IMR-90 (cell line): ENCODE results near the gene TFAM. TPM values are rescaled to one million over a fixed set of nuclear protein-coding genes. Genes with fewer than 3 reads are reported as not detected.
"Not testable (repeated sequence)": the region's sequence is repeated elsewhere in the genome, so short reads cannot be mapped to it uniquely, and the experiment has no call there.

ENCODE experiments used
- ATAC-seq: fragments of 200-7000 bp; cut with Tn5 transposase; 2 replicates; pipeline ENCODE4 v1.9.1; 2020; ENCODE audit warnings: low read depth, mild to moderate bottlenecking, moderate library complexity
- BruUV-seq: library from RNA; stranded (reverse); fragments of 400-500 nt; replicated peaks from 2 replicates; lab custom pipeline; 2021; lab: Mats Ljungman, UMichigan
- CTCF ChIA-PET: fragments of 300-600 bp; formaldehyde crosslinking; extraction: SDS; loops from one replicate; lab custom pipeline; 2021; ENCODE audit warnings: antibody characterized with exemption; lab: Yijun Ruan, JAX
- POLR2A ChIA-PET: fragments of 300-600 bp; sonication (Branson Sonifier 250); formaldehyde crosslinking; loops from one replicate; lab custom pipeline; 2022; ENCODE audit warnings: antibody characterized with exemption; ENCODE audit not compliant: unreplicated experiment; lab: Charles Lee
- DNase-seq: peaks from one replicate; pipeline ENCODE4 v3.0.0; 2013
- H2AFZ ChIP-seq: replicated peaks from 2 replicates; pipeline ENCODE3; 2013; ENCODE audit warnings: low read length, mild to moderate bottlenecking; ENCODE audit not compliant: poor library complexity
- H2AK5ac ChIP-seq: 2 replicates; pipeline ENCODE4 v1.6.1; 2013; ENCODE audit warnings: low read depth, low read length, inconsistent platforms
- H2AK9ac ChIP-seq: replicated peaks from 2 replicates; pipeline ENCODE3; 2013; ENCODE audit warnings: mild to moderate bottlenecking, low read depth, low read length, moderate library complexity; ENCODE audit not compliant: poor library complexity
- H2BK120ac ChIP-seq: 2 replicates; pipeline ENCODE4 v1.6.1; 2013; ENCODE audit warnings: low read depth, low read length, inconsistent platforms
- H2BK15ac ChIP-seq: 3 replicates; pipeline ENCODE4 v1.6.1; 2013; ENCODE audit warnings: low read depth, low read length, inconsistent platforms
- H2BK20ac ChIP-seq: 2 replicates; pipeline ENCODE4 v1.6.1; 2013; ENCODE audit warnings: low read depth, mild to moderate bottlenecking, inconsistent platforms, low read length, moderate library complexity
- H2BK5ac ChIP-seq: 2 replicates; pipeline ENCODE4 v1.6.1; 2013; ENCODE audit warnings: mild to moderate bottlenecking, low read depth, low read length, inconsistent platforms; ENCODE audit not compliant: poor library complexity, severe bottlenecking
- H3K14ac ChIP-seq: replicated peaks from 2 replicates; pipeline ENCODE4 v1.6.1; 2013; ENCODE audit warnings: low read depth, low read length, inconsistent platforms
- H3K18ac ChIP-seq: 2 replicates; pipeline ENCODE4 v1.6.1; 2013; ENCODE audit warnings: low read depth, low read length, control low read depth
- H3K23ac ChIP-seq: 2 replicates; pipeline ENCODE4 v1.6.1; 2013; ENCODE audit warnings: low read depth, low read length, inconsistent platforms
- H3K27ac ChIP-seq: 2 replicates; pipeline ENCODE4 v1.5.1; 2013; ENCODE audit warnings: mild to moderate bottlenecking, control low read depth, low read length; ENCODE audit not compliant: insufficient read depth
- H3K27me3 ChIP-seq: 2 replicates; pipeline ENCODE4 v1.6.1; 2013; ENCODE audit warnings: low read length; ENCODE audit not compliant: control insufficient read depth, insufficient read depth
- H3K36me3 ChIP-seq: 2 replicates; pipeline ENCODE4 v1.6.1; 2013; ENCODE audit warnings: low read length, mixed read lengths; ENCODE audit not compliant: control insufficient read depth, insufficient read depth
- H3K4ac ChIP-seq: 2 replicates; pipeline ENCODE4 v1.6.1; 2013; ENCODE audit warnings: low read depth, low read length, inconsistent platforms
- H3K4me1 ChIP-seq: 2 replicates; pipeline ENCODE4 v1.6.1; 2013; ENCODE audit warnings: low read length, mixed read lengths; ENCODE audit not compliant: control insufficient read depth, insufficient read depth
- H3K4me2 ChIP-seq: 2 replicates; pipeline ENCODE4 v1.6.1; 2013; ENCODE audit warnings: low read depth, mild to moderate bottlenecking, control low read depth, low read length, moderate library complexity
- H3K4me3 ChIP-seq: 2 replicates; pipeline ENCODE4 v1.5.1; 2013; ENCODE audit warnings: low read depth, mild to moderate bottlenecking, control low read depth, low read length, moderate library complexity; ENCODE audit not compliant: insufficient read depth
- H3K56ac ChIP-seq: 2 replicates; pipeline ENCODE4 v1.6.1; 2013; ENCODE audit warnings: low read length, inconsistent platforms; ENCODE audit not compliant: insufficient read depth; ENCODE audit errors: extremely low read depth
- H3K79me1 ChIP-seq, 2 experiments: 2 replicates each; pipeline ENCODE4 v1.6.1; 2013; ENCODE audit warnings: low read length in 2 of 2, inconsistent platforms in 1 of 2, low read depth in 1 of 2
- H3K9ac ChIP-seq: 2 replicates; pipeline ENCODE4 v1.6.1; 2013; ENCODE audit warnings: low read depth, low read length, control low read depth
- H3K9me1 ChIP-seq: 2 replicates; pipeline ENCODE4 v1.6.1; 2013; ENCODE audit warnings: low read length, inconsistent platforms; ENCODE audit not compliant: insufficient read depth
- H3K9me3 ChIP-seq: 2 replicates; pipeline ENCODE4 v1.6.1; 2013; ENCODE audit warnings: low read length; ENCODE audit not compliant: control insufficient read depth, insufficient read depth
- H4K20me1 ChIP-seq: 2 replicates; pipeline ENCODE4 v1.6.1; 2013; ENCODE audit warnings: low read length, inconsistent platforms; ENCODE audit not compliant: insufficient read depth
- H4K5ac ChIP-seq: 2 replicates; pipeline ENCODE4 v1.6.1; 2013; ENCODE audit warnings: mild to moderate bottlenecking, low read depth, low read length, control low read depth
- H4K8ac ChIP-seq, 2 experiments: 2 replicates each; pipeline ENCODE4 v1.6.1; 2013; ENCODE audit warnings: low read depth in 2 of 2, low read length in 2 of 2, control low read depth in 1 of 2, inconsistent platforms in 1 of 2
- H4K91ac ChIP-seq: 2 replicates; pipeline ENCODE4 v1.6.1; 2013; ENCODE audit warnings: low read depth, low read length, inconsistent platforms; ENCODE audit not compliant: insufficient read depth
- NFE2L2 ChIP-seq: fragments of 150-350 bp; IDR thresholded peaks from 2 replicates; pipeline ENCODE4 v1.6.1; 2016; ENCODE audit warnings: low read depth, mild to moderate bottlenecking, low read length
- WGBS, 2 experiments: methylation state at CpG; one replicate each; pipeline versions ENCODE4 v1.1.5 to v1.1.7; 2013; ENCODE audit warnings: missing lambda C conversion rate in 2 of 2; ENCODE audit not compliant: insufficient read length in 1 of 2; ENCODE audit errors: extremely low coverage in 2 of 2; 5-methylcytosine and 5-hydroxymethylcytosine counted together
- dilution Hi-C: fragments of 300-500 bp; cut with HindIII; formaldehyde crosslinking; loops from one replicate; pipeline ENCODE4 v1.14.3; 2018; ENCODE audit warnings: low sequenced_read_pairs; ENCODE audit not compliant: unreplicated experiment
- in situ Hi-C: fragments of 300-500 bp; cut with MboI; formaldehyde crosslinking; loops from 3 replicates; pipeline ENCODE4 v1.14.3; 2019; ENCODE audit warnings: low sequenced_read_pairs, inconsistent platforms, mixed read lengths
- intact Hi-C: fragments of 100-400 bp; cut with micrococcal nuclease; formaldehyde crosslinking; loops from 2 replicates; pipeline ENCODE4 v1.10.0; 2022
- polyA plus RNA-seq, 3 experiments: library from polyadenylated mRNA; depleted of rRNA; stranded (reverse); fragments of >200 nt; gene quantifications; 2 replicates each; pipeline ENCODE4 v1.2.3, GENCODE V29; 2012; ENCODE audit warnings: low replicate concordance in 1 of 3
- total RNA-seq: library from RNA; depleted of rRNA; stranded (reverse); fragments of >200 nt; gene quantifications from 2 replicates; pipeline ENCODE4 v1.2.3, GENCODE V29; 2012

The TFAM gene
- total and polyA plus RNA-seq, 2 of the 4 experiments (the other 2 are of a cell fraction) = 7.6 to 16.7 TPM

- in situ Hi-C loops = loop anchor here (5.0 to 25.0 kb wide), 3 partner anchors 112 to 797 kb away; no protein-coding TSS in a partner anchor
Observed at GRCh38 chr10:58415757-58416156, 30.5 kb downstream of the TFAM start.

GRCh38 chr10:58417902-58418301, 32.7 kb downstream of the TFAM start:
- no CpG with 5 or more reads among the region's 2 CpGs for WGBS, 2 experiments
- dilution Hi-C loops = not testable (repeated sequence)

More at GRCh38 chr10:58415757-58416156, 30.5 kb downstream of the TFAM start:
- H2AK9ac ChIP-seq = no peak overlapping the region
- H2BK20ac ChIP-seq = peak overlapping the region; percentile 29; the same call in 1 of the 2 replicates
- H4K91ac ChIP-seq = no peak overlapping the region; the same call in 1 of the 2 replicates
- DNase-seq = no peak
- H3K18ac ChIP-seq = no peak overlapping the region
- ATAC-seq = no peak
- H2AK5ac ChIP-seq = 0 out of 2 replicates have a peak overlapping the region, but pooled peaks have one; percentile 4
- no peak overlapping the region for H2BK5ac ChIP-seq
- dilution Hi-C loops = no loop called here
- H3K27me3 ChIP-seq = no peaks in the 10 kb centered on the region
- H2BK120ac ChIP-seq = no peak overlapping the region
- no peak overlapping the region for H3K27ac ChIP-seq
- H4K20me1 ChIP-seq = no peaks in the 10 kb centered on the region
- POLR2A ChIA-PET = no interaction called here
- intact Hi-C loops = loop anchor here (2.0 kb wide), 3 partner anchors 367 to 819 kb away; no protein-coding TSS in a partner anchor
- H3K4me1 ChIP-seq = peaks cover 5% of the 10 kb centered on the region
- H3K36me3 ChIP-seq = no peaks in the 10 kb centered on the region
- no peaks in the 10 kb centered on the region for H3K9me3 ChIP-seq
- H3K4me3 ChIP-seq = no peak overlapping the region
- no peak overlapping the region for H3K4me2 ChIP-seq
- no TSS peak for BruUV-seq
- H3K4ac ChIP-seq = no peak overlapping the region
- H4K8ac ChIP-seq = no peak overlapping the region
- H3K79me1 ChIP-seq = no peaks in the 10 kb centered on the region
- H3K23ac ChIP-seq = no peak overlapping the region
- no peak overlapping the region for H3K56ac ChIP-seq
- H3K9me1 ChIP-seq = peaks cover 3% of the 10 kb centered on the region
- no peak overlapping the region for H3K9ac ChIP-seq
- H3K14ac ChIP-seq = no peak overlapping the region
- TF ChIP-seq NFE2L2 = no peak
- H4K5ac ChIP-seq = no peak overlapping the region
- no peak overlapping the region for H2AFZ ChIP-seq
- CTCF ChIA-PET = interaction anchor here (0.6 kb wide), 1 partner anchor 328 kb away, joined by 4 read pairs; no protein-coding TSS in a partner anchor
- peak overlapping the region; percentile 57; the same call in 2 of the 3 replicates for H2BK15ac ChIP-seq

More at GRCh38 chr10:58417902-58418301, 32.7 kb downstream of the TFAM start:
- H2BK15ac ChIP-seq, ATAC-seq, POLR2A ChIA-PET, H2AK9ac ChIP-seq, intact Hi-C loops, H4K91ac ChIP-seq, H2BK120ac ChIP-seq, H3K18ac ChIP-seq, H3K79me1 ChIP-seq, H3K9me3 ChIP-seq, H4K20me1 ChIP-seq, H3K56ac ChIP-seq, H3K4me2 ChIP-seq, H3K4ac ChIP-seq, H3K36me3 ChIP-seq, H2BK20ac ChIP-seq, H3K27ac ChIP-seq, H3K23ac ChIP-seq, H2BK5ac ChIP-seq, H3K4me1 ChIP-seq, H3K9ac ChIP-seq, H3K9me1 ChIP-seq, H4K5ac ChIP-seq, H4K8ac ChIP-seq, H2AFZ ChIP-seq, BruUV-seq, DNase-seq, CTCF ChIA-PET, H2AK5ac ChIP-seq, H3K14ac ChIP-seq, H3K4me3 ChIP-seq, H3K27me3 ChIP-seq: not testable (repeated sequence)
- in situ Hi-C loops = loop anchor here (5.0 to 25.0 kb wide), 3 partner anchors 109 to 794 kb away; no protein-coding TSS in a partner anchor
